Right atrium auricular region (tissue), 2 donors: ENCODE results near the gene MAPKAPK5. TPM values are rescaled to one million over a fixed set of nuclear protein-coding genes. Genes with fewer than 3 reads are reported as not detected.
"Not testable (repeated sequence)": the region's sequence is repeated elsewhere in the genome, so short reads cannot be mapped to it uniquely, and the experiment has no call there.

Experiments
- DNase-seq: peaks from one replicate; pipeline ENCODE4 v3.0.0-alpha.2; 2019; ENCODE audit warnings: low spot score
- H3K27ac ChIP-seq, 2 donors: fragments of 200-600 bp; sonication (generic); 1 replicate in 1 of 2; 2 replicates in 1 of 2; pipeline ENCODE4 v1.5.1; 2016 to 2019
- H3K27me3 ChIP-seq, 2 donors: fragments of 200-600 bp; sonication (generic); one replicate each; pipeline versions ENCODE4 v1.5.1 to v1.6.0; 2017 to 2019
- H3K36me3 ChIP-seq: fragments of 200-600 bp; sonication (generic); one replicate; pipeline ENCODE4 v1.5.1; 2016
- H3K4me1 ChIP-seq, 2 donors: fragments of 200-600 bp; sonication (generic); one replicate each; pipeline versions ENCODE4 v1.5.1 to v1.6.0; 2017 to 2019
- H3K4me3 ChIP-seq, 2 donors: fragments of 200-600 bp; sonication (generic); 1 replicate in 1 of 2; 2 replicates in 1 of 2; pipeline ENCODE4 v1.5.1; 2017 to 2019; ENCODE audit warnings: mild to moderate bottlenecking in 1 of 2, moderate library complexity in 1 of 2
- H3K9me3 ChIP-seq, 2 donors: fragments of 200-600 bp; sonication (generic); one replicate each; pipeline ENCODE4 v1.5.1; 2019
- total RNA-seq, 2 donors: library from RNA; depleted of rRNA; stranded (reverse); fragments of >200 nt; gene quantifications; one replicate each; pipeline ENCODE4 v1.1.0, GENCODE V29; 2016
- TF ChIP-seq, protein P1 (sequence below), 2 donors: fragments of 200-600 bp; sonication (generic); IDR thresholded peaks; one replicate each; pipeline ENCODE4 v1.5.1; 2019; ENCODE audit warnings: antibody characterized with exemption in 2 of 2

Gene MAPKAPK5
- total RNA-seq, 2 donors from 2014 or later = 30.9 to 42.5 TPM

- no peak overlapping the region for H3K4me3 ChIP-seq
- no peaks in the 10 kb centered on the region for H3K4me1 ChIP-seq
- H3K27ac ChIP-seq = no peak overlapping the region
- no peaks in the 10 kb centered on the region for H3K36me3 ChIP-seq
- H3K27me3 ChIP-seq = no peaks in the 10 kb centered on the region
- TF ChIP-seq, protein P1, sequence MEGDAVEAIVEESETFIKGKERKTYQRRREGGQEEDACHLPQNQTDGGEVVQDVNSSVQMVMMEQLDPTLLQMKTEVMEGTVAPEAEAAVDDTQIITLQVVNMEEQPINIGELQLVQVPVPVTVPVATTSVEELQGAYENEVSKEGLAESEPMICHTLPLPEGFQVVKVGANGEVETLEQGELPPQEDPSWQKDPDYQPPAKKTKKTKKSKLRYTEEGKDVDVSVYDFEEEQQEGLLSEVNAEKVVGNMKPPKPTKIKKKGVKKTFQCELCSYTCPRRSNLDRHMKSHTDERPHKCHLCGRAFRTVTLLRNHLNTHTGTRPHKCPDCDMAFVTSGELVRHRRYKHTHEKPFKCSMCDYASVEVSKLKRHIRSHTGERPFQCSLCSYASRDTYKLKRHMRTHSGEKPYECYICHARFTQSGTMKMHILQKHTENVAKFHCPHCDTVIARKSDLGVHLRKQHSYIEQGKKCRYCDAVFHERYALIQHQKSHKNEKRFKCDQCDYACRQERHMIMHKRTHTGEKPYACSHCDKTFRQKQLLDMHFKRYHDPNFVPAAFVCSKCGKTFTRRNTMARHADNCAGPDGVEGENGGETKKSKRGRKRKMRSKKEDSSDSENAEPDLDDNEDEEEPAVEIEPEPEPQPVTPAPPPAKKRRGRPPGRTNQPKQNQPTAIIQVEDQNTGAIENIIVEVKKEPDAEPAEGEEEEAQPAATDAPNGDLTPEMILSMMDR (IDR thresholded peaks at IDR 0.05) = no peak
- H3K9me3 ChIP-seq = no peaks in the 10 kb centered on the region
- no peak for DNase-seq
These were observed 85.3 kb downstream of the MAPKAPK5 start for GRCh38 chr12:111927346-111927745.

DNA sequence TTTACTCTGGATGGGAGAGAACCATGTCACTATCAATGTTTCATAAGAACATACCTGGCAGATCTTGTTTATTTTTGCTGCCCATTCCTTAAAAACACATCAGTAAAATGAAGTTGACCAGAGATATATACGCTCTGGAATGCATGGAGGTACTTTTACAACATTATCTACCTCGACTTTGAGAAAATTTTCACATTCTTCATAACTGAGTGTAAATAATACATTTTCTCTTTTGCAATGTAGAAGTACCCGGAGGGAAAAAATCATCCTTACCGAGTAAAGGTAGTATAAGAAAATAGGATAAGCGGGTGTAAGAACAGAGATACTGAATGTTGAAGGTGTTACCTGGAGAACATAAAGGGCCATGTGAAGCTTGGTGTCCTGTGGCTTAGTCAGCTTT, 90.2 kb downstream of the MAPKAPK5 start:
- no peak overlapping the region for H3K4me3 ChIP-seq
- H3K27ac ChIP-seq = no peak overlapping the region
- DNase-seq = no peak
- no peaks in the 10 kb centered on the region for H3K27me3 ChIP-seq
- no peaks in the 10 kb centered on the region for H3K36me3 ChIP-seq
- H3K9me3 ChIP-seq = no peaks in the 10 kb centered on the region
- TF ChIP-seq, protein P1 (IDR thresholded peaks at IDR 0.05) = no peak
- peaks cover 0 to 6% of the 10 kb centered on the region in 2 donors for H3K4me1 ChIP-seq

GRCh38 chr12:111936869-111937268, 94.8 kb downstream of the MAPKAPK5 start:
- no peaks in the 10 kb centered on the region for H3K27me3 ChIP-seq
- TF ChIP-seq, protein P1 (IDR thresholded peaks at IDR 0.05) = no peak
- H3K4me3 ChIP-seq = no peak overlapping the region
- no peaks in the 10 kb centered on the region for H3K36me3 ChIP-seq
- peaks cover 0 to 6% of the 10 kb centered on the region in 2 donors for H3K4me1 ChIP-seq
- H3K27ac ChIP-seq = peak overlapping the region in 1 of 2 donors; percentile 88
- H3K9me3 ChIP-seq = no peaks in the 10 kb centered on the region
- no peak for DNase-seq

DNA sequence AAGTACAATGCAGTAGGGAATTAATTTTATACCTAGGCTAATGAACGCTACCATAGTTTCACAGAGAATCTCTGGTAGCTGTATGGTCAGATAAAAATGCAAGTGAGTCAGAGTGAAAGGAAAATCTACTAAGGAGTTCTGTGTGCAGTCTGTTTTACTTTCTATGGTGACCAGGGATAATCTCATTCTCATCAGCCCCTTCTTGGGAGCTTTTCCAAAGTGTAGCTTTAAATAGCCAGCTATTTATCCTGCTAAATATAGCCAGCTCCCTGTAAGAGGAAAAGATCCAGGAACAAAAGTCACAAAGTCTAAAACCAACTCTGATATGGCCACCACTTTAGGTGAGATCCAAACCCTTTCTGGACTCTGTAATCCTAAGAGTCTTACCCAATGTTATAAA, 95.4 kb downstream of the MAPKAPK5 start:
- peak overlapping the region in 1 of 2 donors; percentile 88 for H3K27ac ChIP-seq
- H3K36me3 ChIP-seq = no peaks in the 10 kb centered on the region
- TF ChIP-seq, protein P1 (IDR thresholded peaks at IDR 0.05) = no peak
- H3K9me3 ChIP-seq = no peaks in the 10 kb centered on the region
- no peak overlapping the region for H3K4me3 ChIP-seq
- H3K4me1 ChIP-seq = peaks cover 0 to 6% of the 10 kb centered on the region in 2 donors
- no peak for DNase-seq
- no peaks in the 10 kb centered on the region for H3K27me3 ChIP-seq

DNA sequence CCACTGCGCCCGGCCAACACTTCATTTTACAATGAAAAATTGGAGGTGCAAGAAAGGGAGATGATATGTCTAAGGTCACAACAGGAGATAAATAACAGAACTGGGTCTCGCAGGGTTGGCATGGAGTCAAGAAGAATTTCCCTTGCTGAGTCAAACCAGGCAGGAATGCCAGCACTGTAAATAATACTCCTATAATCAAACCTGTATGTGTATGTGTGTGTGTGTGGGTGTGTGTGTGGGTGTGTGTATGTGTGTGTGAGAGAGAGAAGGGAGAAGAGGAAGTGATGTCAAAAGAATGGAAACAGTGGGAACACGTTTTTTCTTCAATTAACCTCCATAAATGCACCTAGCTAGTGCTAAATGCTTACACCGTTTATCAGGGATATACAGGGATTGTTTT, 100.5 kb downstream of the MAPKAPK5 start:
- H3K27me3 ChIP-seq = no peaks in the 10 kb centered on the region
- DNase-seq = no peak
- no peaks in the 10 kb centered on the region for H3K9me3 ChIP-seq
- H3K27ac ChIP-seq = no peak overlapping the region
- no peaks in the 10 kb centered on the region for H3K4me1 ChIP-seq
- H3K36me3 ChIP-seq = no peaks in the 10 kb centered on the region
- no peak overlapping the region for H3K4me3 ChIP-seq
- TF ChIP-seq, protein P1 (IDR thresholded peaks at IDR 0.05) = no peak

DNA sequence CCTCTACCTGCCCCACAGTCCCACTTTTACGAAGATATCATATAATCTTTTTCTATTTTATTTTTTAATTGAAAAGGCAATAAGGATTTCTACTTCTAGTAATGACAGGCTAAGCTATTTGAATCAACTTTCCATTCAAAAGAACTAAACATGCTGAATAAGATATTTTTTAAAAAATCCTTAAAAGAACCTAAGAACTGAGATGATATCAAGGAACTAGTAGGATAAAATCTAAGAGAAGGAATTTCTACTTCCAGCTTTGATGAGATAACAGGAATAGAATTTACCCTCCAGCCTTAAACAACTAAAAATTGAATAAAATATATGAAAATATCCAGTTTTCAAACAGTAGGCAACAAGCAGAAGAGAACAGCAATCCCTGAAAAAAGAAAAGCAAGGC, 101.9 kb downstream of the MAPKAPK5 start:
- Histone ChIP-seq H3K27me3 (no peaks in the 10 kb centered on the region), H3K9me3 (no peaks in the 10 kb centered on the region), H3K27ac (no peak overlapping the region), H3K36me3 (no peaks in the 10 kb centered on the region), H3K4me1 (no peaks in the 10 kb centered on the region), H3K4me3 (no peak overlapping the region)
- TF ChIP-seq, protein P1 (IDR thresholded peaks at IDR 0.05) = no peak
- DNase-seq = no peak

DNA sequence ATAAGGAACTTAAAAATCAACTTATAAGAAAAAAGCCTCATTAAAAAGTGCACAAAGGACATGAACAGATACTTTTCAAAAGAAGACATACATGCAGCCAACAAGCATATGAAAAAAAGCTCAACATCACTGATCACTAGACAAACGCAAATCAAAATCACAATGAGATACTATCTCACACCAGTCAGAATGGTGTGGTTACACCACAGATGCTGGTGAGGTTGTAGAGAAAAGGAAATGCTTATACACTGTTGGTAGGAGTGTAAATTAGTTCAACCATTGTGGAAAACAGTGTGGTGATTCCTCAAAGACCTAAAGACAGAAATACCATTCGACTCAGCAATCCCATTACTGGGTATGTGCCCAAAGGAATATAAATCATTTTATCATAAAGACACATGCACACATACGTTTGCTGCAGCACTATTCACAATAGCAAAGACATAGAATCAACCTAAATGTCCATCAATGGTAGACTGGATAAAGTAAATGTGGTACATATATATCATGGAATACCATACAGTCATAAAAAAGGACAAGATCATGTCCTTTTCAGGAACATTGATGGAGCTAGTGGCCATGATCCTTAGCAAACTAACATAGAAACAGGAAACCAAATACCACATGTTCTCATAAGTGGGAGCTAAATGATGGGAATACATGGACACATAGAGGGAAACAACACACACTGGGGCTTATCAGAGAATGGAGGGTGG, 109.1 kb downstream of the MAPKAPK5 start:
- not testable (repeated sequence) for H3K36me3 ChIP-seq, H3K4me1 ChIP-seq, DNase-seq, H3K27ac ChIP-seq, H3K9me3 ChIP-seq, H3K4me3 ChIP-seq, H3K27me3 ChIP-seq
